Prostate gland (tissue), 2 donors: Measurements from ENCODE around the gene SND1.

Source experiments
- POLR2A ChIP-seq: fragments of 450-650 bp; IDR thresholded peaks from one replicate; pipeline ENCODE4 v1.6.1; 2016; ENCODE audit warnings: antibody characterized with exemption, mild to moderate bottlenecking
- POLR2AphosphoS5 ChIP-seq: sonication (generic); formaldehyde crosslinking; IDR thresholded peaks from one replicate; pipeline ENCODE4 v1.6.1; 2017; ENCODE audit warnings: antibody characterized with exemption
- TF ChIP-seq, protein P1 (sequence below), 4 experiments: fragments of 200-600 bp in 2 of 4; fragments of 450-650 bp in 2 of 4; sonication (generic) in 2 of 4; IDR thresholded peaks; 1 replicate in 3 of 4; 2 replicates in 1 of 4; pipeline ENCODE4 v1.5.1; 2016 to 2019; ENCODE audit warnings: antibody characterized with exemption in 4 of 4, mild to moderate bottlenecking in 2 of 4, moderate library complexity in 2 of 4

GRCh38 chr7:127715272-127715671, 63.3 kb downstream of the SND1 start:
- TF ChIP-seq, protein P1, sequence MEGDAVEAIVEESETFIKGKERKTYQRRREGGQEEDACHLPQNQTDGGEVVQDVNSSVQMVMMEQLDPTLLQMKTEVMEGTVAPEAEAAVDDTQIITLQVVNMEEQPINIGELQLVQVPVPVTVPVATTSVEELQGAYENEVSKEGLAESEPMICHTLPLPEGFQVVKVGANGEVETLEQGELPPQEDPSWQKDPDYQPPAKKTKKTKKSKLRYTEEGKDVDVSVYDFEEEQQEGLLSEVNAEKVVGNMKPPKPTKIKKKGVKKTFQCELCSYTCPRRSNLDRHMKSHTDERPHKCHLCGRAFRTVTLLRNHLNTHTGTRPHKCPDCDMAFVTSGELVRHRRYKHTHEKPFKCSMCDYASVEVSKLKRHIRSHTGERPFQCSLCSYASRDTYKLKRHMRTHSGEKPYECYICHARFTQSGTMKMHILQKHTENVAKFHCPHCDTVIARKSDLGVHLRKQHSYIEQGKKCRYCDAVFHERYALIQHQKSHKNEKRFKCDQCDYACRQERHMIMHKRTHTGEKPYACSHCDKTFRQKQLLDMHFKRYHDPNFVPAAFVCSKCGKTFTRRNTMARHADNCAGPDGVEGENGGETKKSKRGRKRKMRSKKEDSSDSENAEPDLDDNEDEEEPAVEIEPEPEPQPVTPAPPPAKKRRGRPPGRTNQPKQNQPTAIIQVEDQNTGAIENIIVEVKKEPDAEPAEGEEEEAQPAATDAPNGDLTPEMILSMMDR (IDR thresholded peaks at IDR 0.05), result no peak
- TF ChIP-seq POLR2A (no peak), POLR2AphosphoS5 (no peak)
